Brain microvascular endothelial cell (primary cell): Measurements from ENCODE around the gene C2orf49.
A peak's percentile ranks its signal among the peaks of the same experiment; 100 is the strongest.
"Not testable (repeated sequence)": the region's sequence is repeated elsewhere in the genome, so short reads cannot be mapped to it uniquely, and the experiment has no call there.

Experiments used
- DNase-seq: peaks from one replicate; pipeline ENCODE4 v3.0.0-alpha.2; 2020
- H3K27ac ChIP-seq: fragments of 250-450 bp; sonication (Bioruptor Pico); 2 replicates; pipeline ENCODE4 v1.5.1; 2020; ENCODE audit warnings: mild to moderate bottlenecking, moderate library complexity
- H3K27me3 ChIP-seq: fragments of 250-450 bp; sonication (Bioruptor Pico); replicated peaks from 2 replicates; pipeline ENCODE4 v1.5.1; 2020; ENCODE audit warnings: mild to moderate bottlenecking
- H3K36me3 ChIP-seq: fragments of 250-450 bp; sonication (Bioruptor Pico); replicated peaks from 2 replicates; pipeline ENCODE4 v1.5.1; 2020; ENCODE audit warnings: mild to moderate bottlenecking
- H3K4me3 ChIP-seq: 2 replicates; pipeline ENCODE4 v1.5.1; 2011; ENCODE audit warnings: low read depth, mild to moderate bottlenecking, control low read depth, low read length, moderate library complexity
- in situ Hi-C: cut with HindIII; loops from 2 replicates; pipeline ENCODE4 v1.10.0; 2017; ENCODE audit warnings: low sequenced_read_pairs, low pct_ligation_motif_present
- TF ChIP-seq, protein P1 (sequence below): IDR thresholded peaks from 2 replicates; pipeline ENCODE4 v1.5.1; 2011; ENCODE audit warnings: low read depth, mild to moderate bottlenecking, moderate library complexity, low read length, control low read depth, inconsistent platforms; ENCODE audit errors: missing control alignments

C2orf49 gene

DNA sequence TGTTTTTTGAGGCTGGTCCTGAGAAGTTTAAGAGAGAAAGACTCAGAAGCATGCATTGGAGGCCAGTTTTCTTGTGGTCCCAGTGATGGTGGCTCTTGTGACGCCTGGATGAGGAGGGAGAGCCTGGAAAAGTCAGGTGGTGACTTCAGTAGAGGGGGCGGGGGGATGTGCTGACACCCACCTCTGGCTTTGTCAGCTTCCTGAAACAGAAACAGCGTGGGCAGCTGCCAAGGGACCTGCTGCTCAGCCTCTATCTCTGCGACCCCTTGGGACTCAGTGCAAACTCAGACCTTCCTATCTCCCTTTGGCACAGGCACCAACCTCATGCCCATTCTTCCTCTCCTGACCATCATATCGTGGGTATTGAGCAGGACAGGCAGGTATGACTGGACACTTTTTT is 14.2 kb upstream of the C2orf49 start:
- no peaks in the 10 kb centered on the region for H3K36me3 ChIP-seq
- H3K4me3 ChIP-seq = no peak overlapping the region
- in situ Hi-C loops = no loop called here
- no peak for DNase-seq
- TF ChIP-seq, protein P1, sequence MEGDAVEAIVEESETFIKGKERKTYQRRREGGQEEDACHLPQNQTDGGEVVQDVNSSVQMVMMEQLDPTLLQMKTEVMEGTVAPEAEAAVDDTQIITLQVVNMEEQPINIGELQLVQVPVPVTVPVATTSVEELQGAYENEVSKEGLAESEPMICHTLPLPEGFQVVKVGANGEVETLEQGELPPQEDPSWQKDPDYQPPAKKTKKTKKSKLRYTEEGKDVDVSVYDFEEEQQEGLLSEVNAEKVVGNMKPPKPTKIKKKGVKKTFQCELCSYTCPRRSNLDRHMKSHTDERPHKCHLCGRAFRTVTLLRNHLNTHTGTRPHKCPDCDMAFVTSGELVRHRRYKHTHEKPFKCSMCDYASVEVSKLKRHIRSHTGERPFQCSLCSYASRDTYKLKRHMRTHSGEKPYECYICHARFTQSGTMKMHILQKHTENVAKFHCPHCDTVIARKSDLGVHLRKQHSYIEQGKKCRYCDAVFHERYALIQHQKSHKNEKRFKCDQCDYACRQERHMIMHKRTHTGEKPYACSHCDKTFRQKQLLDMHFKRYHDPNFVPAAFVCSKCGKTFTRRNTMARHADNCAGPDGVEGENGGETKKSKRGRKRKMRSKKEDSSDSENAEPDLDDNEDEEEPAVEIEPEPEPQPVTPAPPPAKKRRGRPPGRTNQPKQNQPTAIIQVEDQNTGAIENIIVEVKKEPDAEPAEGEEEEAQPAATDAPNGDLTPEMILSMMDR = no peak
- no peaks in the 10 kb centered on the region for H3K27me3 ChIP-seq
- no peak overlapping the region for H3K27ac ChIP-seq

DNA sequence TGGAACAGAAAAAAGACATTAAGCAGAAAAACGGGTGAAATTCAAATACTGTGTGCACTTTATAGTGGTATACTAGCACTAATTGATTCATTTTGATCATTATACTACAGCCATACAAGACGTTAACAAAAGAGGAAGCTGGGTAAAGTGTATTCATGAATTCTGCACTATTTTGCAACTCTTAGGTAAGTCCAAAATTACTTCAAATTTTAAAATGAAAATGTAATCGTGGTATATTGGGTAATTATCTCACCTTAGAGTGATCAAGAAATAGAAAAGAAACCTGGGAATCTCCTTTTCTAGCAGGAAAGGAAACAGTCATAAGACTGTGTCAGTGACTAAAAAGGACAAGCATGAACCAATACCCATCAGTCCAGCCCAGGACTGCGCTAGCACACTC is 13.2 kb upstream of the C2orf49 start:
- no peaks in the 10 kb centered on the region for H3K36me3 ChIP-seq
- H3K27me3 ChIP-seq = no peaks in the 10 kb centered on the region
- TF ChIP-seq, protein P1 = no peak
- H3K4me3 ChIP-seq = no peak overlapping the region
- in situ Hi-C loops = no loop called here
- H3K27ac ChIP-seq = peak overlapping the region; percentile 92
- DNase-seq = no peak

DNA sequence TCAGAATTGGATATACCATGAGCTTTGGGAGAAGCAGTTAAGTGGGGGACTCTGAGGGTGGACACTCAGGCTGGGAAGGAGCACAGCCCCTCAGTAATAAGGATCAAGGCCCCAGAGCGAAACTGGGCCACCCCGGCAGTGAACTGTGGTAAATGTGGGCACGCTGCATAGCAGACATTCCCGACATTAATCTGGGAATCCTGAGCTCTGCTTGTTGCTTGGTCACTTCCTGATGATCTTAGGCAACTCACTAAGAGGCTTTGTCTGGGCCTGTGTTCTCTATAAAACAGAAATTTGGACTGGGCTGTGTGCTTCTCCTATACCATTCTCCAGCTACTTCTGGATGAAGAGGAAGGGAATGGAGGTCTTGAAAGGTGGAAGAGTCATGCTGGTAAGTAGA is 12.6 kb upstream of the C2orf49 start:
- in situ Hi-C loops = no loop called here
- TF ChIP-seq, protein P1 = no peak
- H3K4me3 ChIP-seq = no peak overlapping the region
- H3K27me3 ChIP-seq = no peaks in the 10 kb centered on the region
- H3K36me3 ChIP-seq = no peaks in the 10 kb centered on the region
- H3K27ac ChIP-seq = peak overlapping the region; percentile 92
- peak; percentile 82 for DNase-seq

DNA sequence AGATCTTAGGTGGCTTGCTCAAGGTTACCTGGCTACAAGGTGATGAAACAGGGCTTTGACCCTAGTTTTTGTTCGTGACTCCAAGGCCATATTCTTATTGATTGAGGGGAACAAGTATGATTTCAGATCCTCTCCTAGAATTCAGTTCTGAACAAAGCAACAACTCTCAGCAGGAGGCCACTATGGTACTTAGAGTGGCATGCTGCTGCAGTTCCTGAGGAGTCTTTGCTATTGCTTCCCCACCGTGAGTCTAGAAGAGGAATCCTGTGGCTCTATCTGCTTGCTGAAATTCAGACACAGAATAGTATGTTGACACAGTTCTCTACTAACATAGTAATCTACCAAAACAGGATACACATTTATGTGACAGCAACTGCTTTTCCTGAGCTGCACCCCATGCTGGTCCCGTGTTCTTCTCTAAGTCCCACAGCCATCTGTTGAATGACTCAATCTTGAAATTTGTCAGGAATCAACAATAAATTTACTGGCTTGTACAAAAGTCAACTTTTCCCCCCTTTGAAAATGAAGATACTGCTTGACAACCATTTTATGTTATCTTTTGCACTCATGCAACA is 11.9 kb upstream of the C2orf49 start:
- in situ Hi-C loops = no loop called here
- peak; percentile 56 for DNase-seq
- TF ChIP-seq, protein P1 = no peak
- H3K27me3 ChIP-seq = no peaks in the 10 kb centered on the region
- H3K27ac ChIP-seq = peak overlapping the region; percentile 92
- H3K4me3 ChIP-seq = no peak overlapping the region
- H3K36me3 ChIP-seq = no peaks in the 10 kb centered on the region

DNA sequence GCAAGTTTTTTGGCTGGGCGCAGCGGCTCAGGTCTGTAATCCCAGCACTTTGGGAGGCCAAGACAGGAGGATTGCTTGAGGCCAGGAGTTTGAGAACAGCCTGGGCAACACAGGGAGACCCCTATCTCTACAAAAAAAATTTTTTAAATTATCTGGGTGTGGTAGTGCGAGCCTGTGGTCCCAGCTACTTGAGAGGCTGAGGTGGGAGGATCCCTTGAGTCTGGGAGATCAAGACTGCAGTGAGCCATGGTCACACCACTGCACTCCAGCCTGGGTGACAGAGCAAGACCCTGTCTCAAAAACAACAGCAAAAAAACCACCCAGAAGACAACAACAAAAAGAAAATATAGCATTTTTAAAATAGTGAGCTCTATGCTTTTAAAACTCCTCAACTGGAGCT is 10.1 kb upstream of the C2orf49 start:
- DNase-seq, H3K36me3 ChIP-seq, in situ Hi-C loops, H3K4me3 ChIP-seq, H3K27ac ChIP-seq, H3K27me3 ChIP-seq: not testable (repeated sequence)

DNA sequence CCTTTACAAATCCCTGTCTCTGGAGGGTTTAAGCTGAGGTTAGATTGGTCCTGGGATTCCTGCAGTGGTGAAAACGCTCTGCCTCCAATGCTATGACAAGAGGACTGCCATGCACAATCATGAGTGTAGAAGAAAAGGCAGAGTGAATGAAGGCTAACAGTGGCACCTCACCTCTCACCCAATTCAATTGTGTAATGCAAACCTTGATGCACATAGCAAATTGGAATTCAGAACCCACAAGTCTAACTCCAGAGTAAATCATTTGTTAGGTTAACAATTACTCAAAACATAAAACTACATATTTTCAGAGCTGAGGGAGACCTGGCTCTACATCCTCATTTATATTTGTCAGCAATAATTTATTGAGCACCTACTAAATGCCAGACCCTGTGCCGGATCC is 9.7 kb upstream of the C2orf49 start:
- no peak overlapping the region for H3K27ac ChIP-seq
- no peak for DNase-seq
- TF ChIP-seq, protein P1 = no peak
- H3K36me3 ChIP-seq = no peaks in the 10 kb centered on the region
- no peaks in the 10 kb centered on the region for H3K27me3 ChIP-seq
- no peak overlapping the region for H3K4me3 ChIP-seq
- in situ Hi-C loops = no loop called here
